K562 (cell line): Measurements from ENCODE around the gene TFRC. TPM values are rescaled to one million over a fixed set of nuclear protein-coding genes. Genes with fewer than 3 reads are reported as not detected.
"Not testable (repeated sequence)": the region's sequence is repeated elsewhere in the genome, so short reads cannot be mapped to it uniquely, and the experiment has no call there.

Experiments used
- ATF1 ChIP-seq, 2 experiments: fragments of 450-650 bp in 1 of 2; IDR thresholded peaks; 2 replicates each; pipeline ENCODE4 v1.6.1; 2016; ENCODE audit warnings: missing compliant biosample characterization in 1 of 2, missing genetic modification characterization in 1 of 2
- BACH1 ChIP-seq: fragments of 200-800 bp; sonication (Bioruptor generic); IDR thresholded peaks from 2 replicates; pipeline ENCODE4 v1.6.1; 2016; ENCODE audit warnings: missing genetic modification characterization, missing compliant biosample characterization
- FOSL1 ChIP-seq: fragments of 200-800 bp; sonication (Bioruptor generic); conservative IDR thresholded peaks from 2 replicates; pipeline ENCODE4 v1.6.1; 2016; ENCODE audit warnings: missing genetic modification characterization, missing compliant biosample characterization
- LEF1 ChIP-seq: fragments of 450-650 bp; IDR thresholded peaks from 2 replicates; pipeline ENCODE4 v1.6.1; 2016; ENCODE audit warnings: mild to moderate bottlenecking
- NR2C1 ChIP-seq, 2 experiments: fragments of 450-650 bp; IDR thresholded peaks; 2 replicates each; pipeline ENCODE4 v1.6.1; 2017; ENCODE audit warnings: mild to moderate bottlenecking in 2 of 2, antibody characterized with exemption in 1 of 2, inconsistent platforms in 1 of 2, missing compliant biosample characterization in 1 of 2, missing genetic modification characterization in 1 of 2
- NR2C2 ChIP-seq, 2 experiments: fragments of 200-800 bp in 1 of 2; sonication (Bioruptor generic) in 1 of 2; sonication (generic) in 1 of 2; formaldehyde crosslinking in 1 of 2; IDR thresholded peaks; 2 replicates each; pipeline versions ENCODE4 v1.6.1 to v1.8.0; 2016 to 2022; ENCODE audit warnings: mild to moderate bottlenecking in 1 of 2, missing compliant biosample characterization in 1 of 2, missing genetic modification characterization in 1 of 2, missing genetic modification reagents in 1 of 2
- PBX2 ChIP-seq, 2 experiments: IDR thresholded peaks in 1 of 2; conservative IDR thresholded peaks in 1 of 2; 2 replicates each; pipeline ENCODE4 v1.6.1; 2016; ENCODE audit warnings: low read depth in 2 of 2, mild to moderate bottlenecking in 1 of 2, missing compliant biosample characterization in 1 of 2, missing genetic modification characterization in 1 of 2, moderate library complexity in 1 of 2
- PHF8 ChIP-seq: fragments of 200-600 bp; sonication (generic); IDR thresholded peaks from 2 replicates; pipeline ENCODE4 v1.6.1; 2012; ENCODE audit warnings: mixed run types, mild to moderate bottlenecking, inconsistent platforms, low read length, moderate library complexity, borderline replicate concordance
- RAD51 ChIP-seq: fragments of 450-650 bp; IDR thresholded peaks from 2 replicates; pipeline ENCODE4 v1.7.1; 2016; ENCODE audit warnings: low read depth, mild to moderate bottlenecking, borderline replicate concordance
- RBFOX2 ChIP-seq: fragments of 200-400 bp; formaldehyde crosslinking; IDR thresholded peaks from 2 replicates; pipeline ENCODE4 v1.6.1; 2017; ENCODE audit warnings: low read depth, mild to moderate bottlenecking, low read length, moderate library complexity
- SMARCA4 ChIP-seq: fragments of 450-650 bp; IDR thresholded peaks from 2 replicates; pipeline ENCODE4 v1.6.1; 2016
- SOX6 ChIP-seq: fragments of 450-650 bp; IDR thresholded peaks from 2 replicates; pipeline ENCODE4 v1.6.1; 2014; ENCODE audit warnings: mild to moderate bottlenecking
- polyA plus RNA-seq, 8 experiments: library from polyadenylated mRNA; depleted of rRNA in 4 of 8; stranded (reverse) in 5 of 8; unstranded in 3 of 8; fragments of >200 nt; fragmentation: Nextera tagmentation in 2 of 8; fragmentation: Illumina TruSeq in 1 of 8; extraction: Ambion mirVana in 2 of 8; extraction: Trizol in 1 of 8; gene quantifications; 2 replicates each; pipeline versions ENCODE4 v1.2.1 to v1.2.3, GENCODE V29; 2011 to 2014; ENCODE audit warnings: inconsistent platforms in 1 of 8, missing spikeins in 1 of 8
- total RNA-seq, 7 experiments: library from RNA; depleted of rRNA in 6 of 7; stranded (reverse); fragments of >200 nt in 6 of 7; fragmentation: Illumina TruSeq in 2 of 7; extraction: Trizol in 2 of 7; gene quantifications; 2 replicates each; pipeline versions ENCODE4 v1.2.1 to v1.2.3, GENCODE V29; 2011 to 2021; ENCODE audit warnings: low replicate concordance in 1 of 7
- TF ChIP-seq, protein P1 (sequence below), 2 experiments: fragments of 200-800 bp in 1 of 2; sonication (Bioruptor generic) in 1 of 2; sonication (generic) in 1 of 2; formaldehyde crosslinking in 1 of 2; IDR thresholded peaks in 1 of 2; conservative IDR thresholded peaks in 1 of 2; 2 replicates each; pipeline versions ENCODE4 v1.5.0 to v1.6.1; 2016 to 2020; ENCODE audit warnings: missing compliant biosample characterization in 1 of 2, missing genetic modification characterization in 1 of 2, missing genetic modification reagents in 1 of 2
- TF ChIP-seq, protein P2 (sequence below), 3 experiments: fragments of 200-800 bp in 1 of 3; fragments of 250-450 bp in 1 of 3; fragments of 450-650 bp in 1 of 3; sonication (Bioruptor Pico) in 1 of 3; sonication (Bioruptor generic) in 1 of 3; formaldehyde crosslinking in 1 of 3; IDR thresholded peaks; 2 replicates each; pipeline versions ENCODE4 v1.6.1 to v1.8.0; 2016 to 2022; ENCODE audit warnings: mild to moderate bottlenecking in 2 of 3, missing genetic modification characterization in 2 of 3, missing compliant biosample characterization in 1 of 3, moderate library complexity in 1 of 3
- TF ChIP-seq, protein P3 (sequence below): IDR thresholded peaks from 2 replicates; pipeline ENCODE4 v1.6.1; 2014; ENCODE audit warnings: antibody characterized with exemption

TFRC gene
- total and polyA plus RNA-seq, 9 of the 15 experiments (the other 6 are each of a cell fraction or from before 2014, with no cell fraction given): 149 to 679 (median 332) TPM

DNA sequence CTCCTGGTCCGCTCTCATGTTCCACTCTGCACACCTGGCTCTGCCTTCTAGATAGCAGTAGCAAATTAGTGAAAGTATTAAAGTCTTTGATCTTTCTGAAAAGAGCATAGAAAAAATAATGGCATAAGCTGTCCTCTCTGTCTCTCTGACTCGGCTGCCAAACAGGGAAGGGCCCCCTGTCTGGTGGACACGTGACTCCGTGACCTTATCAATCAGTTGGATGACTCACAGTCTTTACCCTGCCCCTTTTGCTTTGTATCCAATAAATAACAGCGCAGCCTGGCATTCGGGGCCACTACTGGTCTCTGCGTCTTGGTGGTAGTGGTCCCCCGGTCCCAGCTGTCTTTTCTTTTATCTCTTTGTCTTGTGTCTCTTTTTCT lies 59.4 kb downstream of the TFRC start (continued):
- not testable (repeated sequence) for TF ChIP-seq PBX2 (CRISPR knock-in tag; IDR thresholded peaks at IDR 0.05; ENCODE audit: low read depth); NR2C2 (CRISPR knock-in tag; IDR thresholded peaks at IDR 0.05); ATF1 (CRISPR knock-in tag; IDR thresholded peaks at IDR 0.05); NR2C1 (tag; IDR thresholded peaks at IDR 0.05)
- TF ChIP-seq PBX2 (tag; conservative IDR thresholded peaks at IDR 0.05; ENCODE audit: low read depth) (peak; percentile 48), BACH1 (tag) (0 out of 2 replicates have a peak, but pooled peaks have one; percentile 38), NR2C2 (tag; IDR thresholded peaks at IDR 0.05) (peak; percentile 62), FOSL1 (tag) (peak; percentile 96), ATF1 (tag; IDR thresholded peaks at IDR 0.05) (peak; percentile 27; the same call in 1 of the 2 replicates), SMARCA4 (peak; percentile 59), RBFOX2 (peak; percentile 29; the same call in 1 of the 2 replicates), PHF8 (peak; percentile 30; the same call in 1 of the 2 replicates), SOX6 (0 out of 2 replicates have a peak, but pooled peaks have one; percentile 21), NR2C1 (IDR thresholded peaks at IDR 0.05) (0 out of 2 replicates have a peak, but pooled peaks have one; percentile 23), RAD51 (0 out of 2 replicates have a peak, but pooled peaks have one; percentile 44), LEF1 (0 out of 2 replicates have a peak, but pooled peaks have one; percentile 24)
- TF ChIP-seq, protein P1, sequence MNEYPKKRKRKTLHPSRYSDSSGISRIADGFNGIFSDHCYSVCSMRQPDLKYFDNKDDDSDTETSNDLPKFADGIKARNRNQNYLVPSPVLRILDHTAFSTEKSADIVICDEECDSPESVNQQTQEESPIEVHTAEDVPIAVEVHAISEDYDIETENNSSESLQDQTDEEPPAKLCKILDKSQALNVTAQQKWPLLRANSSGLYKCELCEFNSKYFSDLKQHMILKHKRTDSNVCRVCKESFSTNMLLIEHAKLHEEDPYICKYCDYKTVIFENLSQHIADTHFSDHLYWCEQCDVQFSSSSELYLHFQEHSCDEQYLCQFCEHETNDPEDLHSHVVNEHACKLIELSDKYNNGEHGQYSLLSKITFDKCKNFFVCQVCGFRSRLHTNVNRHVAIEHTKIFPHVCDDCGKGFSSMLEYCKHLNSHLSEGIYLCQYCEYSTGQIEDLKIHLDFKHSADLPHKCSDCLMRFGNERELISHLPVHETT (CRISPR knock-in tag; conservative IDR thresholded peaks at IDR 0.05 in 1 of 2, IDR thresholded peaks at IDR 0.05 in 1 of 2): peak in 1 of 2 experiments; percentile 37; a peak in 1 of 4 replicates
- TF ChIP-seq, protein P2, sequence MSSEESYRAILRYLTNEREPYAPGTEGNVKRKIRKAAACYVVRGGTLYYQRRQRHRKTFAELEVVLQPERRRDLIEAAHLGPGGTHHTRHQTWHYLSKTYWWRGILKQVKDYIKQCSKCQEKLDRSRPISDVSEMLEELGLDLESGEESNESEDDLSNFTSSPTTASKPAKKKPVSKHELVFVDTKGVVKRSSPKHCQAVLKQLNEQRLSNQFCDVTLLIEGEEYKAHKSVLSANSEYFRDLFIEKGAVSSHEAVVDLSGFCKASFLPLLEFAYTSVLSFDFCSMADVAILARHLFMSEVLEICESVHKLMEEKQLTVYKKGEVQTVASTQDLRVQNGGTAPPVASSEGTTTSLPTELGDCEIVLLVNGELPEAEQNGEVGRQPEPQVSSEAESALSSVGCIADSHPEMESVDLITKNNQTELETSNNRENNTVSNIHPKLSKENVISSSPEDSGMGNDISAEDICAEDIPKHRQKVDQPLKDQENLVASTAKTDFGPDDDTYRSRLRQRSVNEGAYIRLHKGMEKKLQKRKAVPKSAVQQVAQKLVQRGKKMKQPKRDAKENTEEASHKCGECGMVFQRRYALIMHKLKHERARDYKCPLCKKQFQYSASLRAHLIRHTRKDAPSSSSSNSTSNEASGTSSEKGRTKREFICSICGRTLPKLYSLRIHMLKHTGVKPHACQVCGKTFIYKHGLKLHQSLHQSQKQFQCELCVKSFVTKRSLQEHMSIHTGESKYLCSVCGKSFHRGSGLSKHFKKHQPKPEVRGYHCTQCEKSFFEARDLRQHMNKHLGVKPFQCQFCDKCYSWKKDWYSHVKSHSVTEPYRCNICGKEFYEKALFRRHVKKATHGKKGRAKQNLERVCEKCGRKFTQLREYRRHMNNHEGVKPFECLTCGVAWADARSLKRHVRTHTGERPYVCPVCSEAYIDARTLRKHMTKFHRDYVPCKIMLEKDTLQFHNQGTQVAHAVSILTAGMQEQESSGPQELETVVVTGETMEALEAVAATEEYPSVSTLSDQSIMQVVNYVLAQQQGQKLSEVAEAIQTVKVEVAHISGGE (CRISPR knock-in tag; IDR thresholded peaks at IDR 0.05): peak in 1 of 3 experiments; percentile 38; a peak in 1 of 6 replicates
- TF ChIP-seq, protein P3, sequence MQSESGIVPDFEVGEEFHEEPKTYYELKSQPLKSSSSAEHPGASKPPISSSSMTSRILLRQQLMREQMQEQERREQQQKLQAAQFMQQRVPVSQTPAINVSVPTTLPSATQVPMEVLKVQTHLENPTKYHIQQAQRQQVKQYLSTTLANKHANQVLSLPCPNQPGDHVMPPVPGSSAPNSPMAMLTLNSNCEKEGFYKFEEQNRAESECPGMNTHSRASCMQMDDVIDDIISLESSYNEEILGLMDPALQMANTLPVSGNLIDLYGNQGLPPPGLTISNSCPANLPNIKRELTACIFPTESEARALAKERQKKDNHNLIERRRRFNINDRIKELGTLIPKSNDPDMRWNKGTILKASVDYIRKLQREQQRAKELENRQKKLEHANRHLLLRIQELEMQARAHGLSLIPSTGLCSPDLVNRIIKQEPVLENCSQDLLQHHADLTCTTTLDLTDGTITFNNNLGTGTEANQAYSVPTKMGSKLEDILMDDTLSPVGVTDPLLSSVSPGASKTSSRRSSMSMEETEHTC: peak; percentile 28; the same call in 1 of the 2 replicates
